Stimulated activated CD8-positive, alpha-beta memory T cell treated with anti-CD3 and anti-CD28 coated beads, Interleukin-15, amount 100 ng/mL, for 4 hours (primary cell): ENCODE measurements around the gene ELFN2.

Source experiments
- DNase-seq, 2 donors: peaks; one replicate each; pipeline ENCODE4 v3.0.0-alpha.2; 2020; ENCODE audit warnings: low read depth in 2 of 2

ELFN2 gene

GRCh38 chr22:37454857-37455686 lies 27.8 kb upstream of the ELFN2 start:
- no peak for DNase-seq

GRCh38 chr22:37453696-37454095 lies 26.4 kb upstream of the ELFN2 start:
- DNase-seq = no peak

DNA sequence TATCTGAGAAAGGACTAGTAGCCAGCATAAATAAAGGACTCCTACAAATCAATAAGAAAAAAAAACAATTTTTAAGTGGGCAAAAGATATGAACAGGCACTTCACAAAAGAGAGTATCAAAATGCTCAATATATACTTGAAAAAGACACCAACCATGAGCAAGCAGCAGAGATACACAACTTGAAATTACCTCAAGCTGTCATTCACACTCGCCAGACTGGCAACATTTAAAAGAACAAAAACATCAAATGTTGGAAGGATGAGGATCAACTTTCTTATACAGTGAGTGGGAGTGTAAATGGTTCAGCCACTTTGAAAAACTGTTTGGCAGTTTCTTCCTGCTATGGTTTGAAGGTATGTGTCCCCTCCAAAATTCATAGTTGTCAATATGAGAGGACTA lies 23.9 kb upstream of the ELFN2 start:
- no peak for DNase-seq

DNA sequence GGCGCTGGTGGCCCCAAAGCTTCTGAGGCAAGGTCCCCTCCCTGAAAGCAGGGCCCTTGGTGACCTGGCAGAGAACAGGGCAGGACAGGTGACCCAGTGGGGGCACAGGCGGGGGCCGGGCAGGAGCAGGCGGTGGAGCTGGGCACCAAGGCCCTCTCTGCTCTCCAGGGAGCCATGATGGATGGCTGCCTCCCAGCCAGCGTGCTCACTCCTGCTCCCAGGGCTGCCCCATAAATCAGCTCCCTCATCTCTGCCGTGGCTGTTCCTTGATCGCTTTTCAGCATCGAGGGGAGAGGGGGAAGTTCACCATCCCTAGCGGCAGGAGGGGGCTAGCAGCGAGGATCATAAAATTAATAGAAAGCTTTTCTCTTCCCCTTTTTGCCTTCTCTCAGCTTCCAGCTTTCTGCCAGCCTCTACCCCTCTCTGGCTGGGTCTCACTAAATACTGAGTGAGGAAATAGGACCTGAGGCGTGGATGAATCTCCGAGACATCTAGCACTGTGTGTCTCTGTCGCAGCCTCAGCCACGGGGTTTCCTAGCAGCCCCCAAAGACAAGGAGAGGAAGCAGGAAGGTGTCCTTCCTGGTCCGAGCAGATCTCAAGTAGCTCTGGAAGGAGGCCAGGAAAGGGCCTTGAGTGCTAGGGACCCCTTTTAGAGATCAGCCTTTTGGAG lies 22.2 kb upstream of the ELFN2 start:
- no peak for DNase-seq

GRCh38 chr22:37448516-37449127 lies 21.3 kb upstream of the ELFN2 start:
- no peak for DNase-seq

DNA sequence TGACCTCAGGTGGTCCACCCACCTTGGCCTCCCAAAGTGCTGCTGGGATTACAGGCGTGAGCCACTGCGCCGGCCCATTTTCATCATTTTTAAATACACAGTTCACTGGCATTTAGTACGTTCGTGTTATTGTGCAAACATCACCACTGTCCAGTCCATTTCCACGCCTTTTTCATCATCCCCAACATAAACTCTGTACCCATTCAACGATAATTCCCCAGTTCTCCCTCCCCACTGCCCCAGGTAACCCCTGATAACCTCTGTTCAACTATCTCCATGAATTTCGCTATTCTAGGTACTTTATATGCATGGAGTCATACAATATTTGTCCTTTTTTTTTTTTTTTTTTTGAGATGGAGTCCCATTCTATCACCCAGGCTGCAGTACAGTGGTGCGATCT lies 18.2 kb upstream of the ELFN2 start:
- DNase-seq = no peak

DNA sequence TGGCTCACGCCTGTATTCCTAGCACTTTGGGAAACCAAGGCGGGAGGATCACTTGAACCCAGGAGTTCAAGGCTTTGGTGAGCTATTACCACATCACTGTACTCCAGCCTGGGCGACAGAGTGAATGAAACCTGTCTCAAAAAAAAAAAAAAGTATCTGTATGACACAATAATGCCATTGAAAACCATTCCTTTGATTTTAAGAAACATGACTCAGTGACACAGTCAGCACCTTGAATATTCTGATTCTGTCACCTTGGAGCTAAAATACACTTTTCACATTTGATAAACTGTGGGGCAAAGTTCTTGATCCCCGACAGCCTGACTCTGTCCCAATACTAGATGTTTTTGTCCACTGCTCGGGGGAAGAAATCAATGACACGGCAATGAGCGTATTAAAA lies 16.7 kb upstream of the ELFN2 start:
- no peak for DNase-seq

- DNase-seq = no peak
Measured at GRCh38 chr22:37443086-37443485, 15.8 kb upstream of the ELFN2 start.

- DNase-seq = no peak
Measured at GRCh38 chr22:37442537-37442936, 15.3 kb upstream of the ELFN2 start.

GRCh38 chr22:37442135-37442534 lies 14.9 kb upstream of the ELFN2 start:
- DNase-seq = no peak

DNA sequence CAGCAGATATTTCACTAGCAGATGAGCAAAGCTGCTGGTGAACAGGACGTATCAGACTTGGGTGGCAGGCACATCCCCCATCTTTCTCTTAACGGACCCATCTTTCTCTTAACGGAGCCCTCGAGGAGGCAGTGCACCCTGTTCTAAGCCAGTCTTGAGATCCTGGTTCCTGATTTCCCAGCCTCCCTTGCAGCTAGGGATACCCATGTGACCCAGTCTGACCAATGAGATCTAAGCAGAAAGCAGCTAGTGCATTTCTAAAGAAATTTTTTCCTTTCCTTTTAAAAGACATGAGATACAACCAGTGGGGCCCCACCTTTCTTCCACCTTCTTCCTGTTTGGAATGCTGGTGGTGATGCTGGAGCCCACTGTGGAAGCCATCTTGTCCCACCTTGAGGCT lies 13.6 kb upstream of the ELFN2 start:
- no peak for DNase-seq

DNA sequence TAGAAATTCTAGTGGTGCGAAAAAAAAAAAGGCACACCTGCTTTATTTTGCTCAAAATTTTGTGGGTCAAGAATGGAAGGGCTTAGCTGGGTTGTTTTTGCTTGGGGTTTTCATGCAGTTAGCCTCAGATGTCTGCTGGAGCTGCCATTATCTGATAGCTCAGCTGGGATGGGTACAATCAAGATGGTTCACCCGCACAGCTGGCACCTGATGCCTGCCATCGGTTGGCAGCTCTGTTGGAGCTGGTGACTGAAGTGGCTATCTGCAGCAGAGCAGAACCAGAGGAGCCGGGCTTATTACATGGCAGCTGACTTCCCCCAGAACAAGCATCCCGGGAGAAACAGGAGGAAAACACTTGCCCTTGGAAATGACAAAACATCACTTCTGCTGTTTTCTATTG lies 12.1 kb upstream of the ELFN2 start:
- DNase-seq = no peak

GRCh38 chr22:37435970-37436603 lies 8.8 kb upstream of the ELFN2 start:
- no peak for DNase-seq

- DNase-seq = no peak
Measured at GRCh38 chr22:37433786-37434185, 6.5 kb upstream of the ELFN2 start.

DNA sequence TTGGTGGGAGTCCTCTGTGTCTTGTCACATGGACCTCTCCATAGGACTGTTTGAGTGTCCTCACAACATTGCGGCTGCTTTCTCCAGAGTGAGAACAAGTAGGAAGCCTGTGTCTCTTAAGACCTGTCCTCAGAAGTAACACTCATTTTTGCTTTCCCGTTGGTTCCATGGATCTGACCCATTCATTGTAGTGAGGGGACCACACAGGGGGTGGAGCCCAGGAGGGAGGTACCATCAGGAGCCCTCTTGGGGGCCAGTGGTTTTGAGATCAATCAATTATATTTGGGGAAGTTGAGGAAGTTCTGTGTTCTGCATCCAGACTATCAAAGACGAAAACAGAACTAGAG lies 5.4 kb upstream of the ELFN2 start:
- no peak for DNase-seq

DNA sequence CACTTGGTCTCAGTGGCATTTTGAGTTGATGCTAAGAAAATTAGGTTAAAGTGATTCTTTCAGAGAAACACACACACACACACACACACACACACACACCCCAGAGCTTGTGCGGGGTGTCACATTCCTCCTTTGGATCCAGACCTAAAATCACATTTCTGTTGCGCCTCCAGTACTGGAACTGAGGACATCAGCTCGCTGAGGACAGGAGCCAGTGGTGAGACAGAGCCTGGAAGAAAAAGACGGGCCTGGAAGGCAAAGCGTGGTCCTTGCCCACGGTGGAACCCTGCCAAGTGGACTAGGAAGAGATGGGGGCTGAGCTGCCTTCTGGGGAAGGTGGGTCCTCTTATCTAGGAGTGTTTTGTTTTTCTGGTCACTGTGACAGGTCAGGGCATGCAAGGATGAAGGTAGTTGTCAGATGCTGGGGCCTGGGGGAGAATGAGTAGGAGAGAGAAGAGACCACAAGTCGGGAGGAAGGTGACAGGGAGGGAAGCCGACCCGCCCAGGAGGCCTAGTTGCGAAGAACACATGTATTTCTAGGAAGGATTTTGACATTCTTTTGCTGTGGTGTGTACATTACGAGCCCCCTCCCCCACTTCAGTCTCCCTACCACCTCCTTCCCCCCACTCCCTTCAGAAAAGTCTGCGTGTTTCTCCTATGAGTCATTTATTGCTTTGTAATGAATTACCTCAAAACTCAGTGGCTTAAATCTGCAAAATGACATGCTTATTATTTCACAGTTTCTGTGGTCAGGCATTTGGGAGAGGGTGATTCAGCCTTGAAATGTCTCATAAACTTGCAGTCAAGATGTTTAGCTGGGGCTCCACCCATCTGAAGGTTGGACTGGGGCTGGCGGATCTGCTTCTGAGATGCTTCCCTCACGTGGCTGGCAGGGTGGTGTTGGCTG lies 4.8 kb upstream of the ELFN2 start:
- no peak for DNase-seq

GRCh38 chr22:37431366-37431765 lies 4.1 kb upstream of the ELFN2 start:
- no peak for DNase-seq

DNA sequence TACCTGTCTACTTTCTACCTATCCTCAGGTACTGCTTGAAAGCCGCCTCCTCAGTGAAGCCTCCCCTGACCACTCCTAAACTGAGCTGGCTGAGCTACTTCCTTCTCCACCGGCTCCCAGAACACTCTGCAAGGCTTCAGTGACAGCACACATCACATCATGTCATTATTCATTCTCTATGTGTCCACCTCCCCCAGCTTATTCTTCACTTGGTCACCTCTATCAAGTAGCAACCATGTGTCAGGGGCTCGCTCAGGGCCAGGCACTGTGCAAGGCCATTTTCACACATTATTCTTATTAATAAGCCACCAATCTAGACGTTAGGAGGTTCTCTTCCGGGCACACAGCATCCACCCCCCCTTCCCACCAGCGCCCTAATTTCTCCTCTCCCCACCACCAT lies 3.7 kb upstream of the ELFN2 start:
- no peak for DNase-seq

DNA sequence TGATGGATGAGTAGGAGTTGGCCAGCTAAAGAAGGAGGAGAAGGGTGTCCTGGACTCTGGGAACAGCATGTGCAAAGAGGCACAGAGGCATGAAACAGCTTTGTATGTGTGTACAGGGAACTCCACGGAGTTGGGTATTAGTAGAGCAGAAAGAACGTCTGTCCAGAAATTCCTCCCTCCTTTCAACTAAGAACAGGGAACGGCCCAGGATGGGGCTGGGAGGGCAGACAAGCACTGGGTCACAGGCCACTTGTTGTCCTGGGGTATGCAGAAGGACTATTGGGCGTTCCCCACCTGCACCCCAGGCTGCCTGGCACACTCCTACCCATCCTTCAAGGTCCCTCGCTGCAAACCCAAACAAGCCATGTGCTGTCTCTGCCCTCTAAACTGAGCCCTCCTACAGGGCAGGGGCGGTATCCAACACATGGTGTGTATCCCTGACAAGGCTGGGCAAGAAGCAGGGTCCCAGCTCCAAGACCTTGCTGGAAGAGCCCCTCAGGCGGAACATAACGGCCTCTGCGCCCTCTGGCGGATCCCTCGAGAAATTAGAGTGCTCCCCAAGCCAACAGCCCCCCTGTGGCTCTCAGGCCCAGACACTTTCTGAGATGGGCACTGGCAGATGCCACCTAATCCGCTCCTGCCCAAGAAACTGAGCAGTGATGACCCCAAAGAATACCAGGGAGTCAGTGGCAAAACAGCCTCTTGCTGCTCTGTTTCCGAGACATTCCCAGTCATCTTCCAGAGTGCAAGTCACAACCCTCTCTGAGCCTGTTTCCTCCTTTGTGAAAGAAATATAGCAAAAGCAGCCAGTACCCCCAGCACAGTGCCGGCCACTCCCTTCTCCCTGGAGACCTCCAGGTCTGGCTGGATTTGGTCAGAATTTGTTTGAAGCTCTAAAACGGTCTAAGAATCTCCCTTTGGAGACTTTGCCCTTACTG lies 1.6 kb upstream of the ELFN2 start:
- no peak for DNase-seq
